HCT116 (cell line): ENCODE results near the gene CTSL.

Source experiments
- CTCF ChIP-seq, 3 experiments: fragments of 200-600 bp in 1 of 3; sonication (generic) in 1 of 3; IDR thresholded peaks in 2 of 3; conservative IDR thresholded peaks in 1 of 3; 2 replicates each; pipeline ENCODE4 v1.5.1; 2012 to 2017; ENCODE audit warnings: low read depth in 2 of 3, low read length in 2 of 3, antibody characterized with exemption in 1 of 3, borderline replicate concordance in 1 of 3, control low read depth in 1 of 3, mild to moderate bottlenecking in 1 of 3, mixed read lengths in 1 of 3, mixed run types in 1 of 3, moderate library complexity in 1 of 3; ENCODE audit not compliant: insufficient read depth in 1 of 3
- EZH2 ChIP-seq: fragments of 200-600 bp; sonication (generic); IDR thresholded peaks from 2 replicates; pipeline ENCODE4 v1.6.1; 2017; ENCODE audit warnings: antibody characterized with exemption, mixed run types
- RAD21 ChIP-seq: IDR thresholded peaks from 2 replicates; pipeline ENCODE4 v1.6.1; 2012; ENCODE audit warnings: low read depth, mild to moderate bottlenecking
- SIN3A ChIP-seq: IDR thresholded peaks from 2 replicates; pipeline ENCODE4 v1.6.1; 2012; ENCODE audit warnings: low read depth
- ZBTB33 ChIP-seq: IDR thresholded peaks from 2 replicates; pipeline ENCODE4 v1.6.1; 2011; ENCODE audit warnings: mild to moderate bottlenecking, low read length, moderate library complexity; ENCODE audit not compliant: insufficient replicate concordance; ENCODE audit errors: extremely low read depth

GRCh38 chr9:87733273-87734052, 7.5 kb downstream of the CTSL start:
- TF ChIP-seq RAD21, result no peak
- TF ChIP-seq EZH2, result no peak
- TF ChIP-seq CTCF (IDR thresholded peaks at IDR 0.05 in 2 of 3, conservative IDR thresholded peaks at IDR 0.05 in 1 of 3; ENCODE audit: borderline replicate concordance in 1 of 3, insufficient read depth in 1 of 3, low read depth in 2 of 3, low read length in 2 of 3), result no peak
- TF ChIP-seq SIN3A, result no peak
- no peak for TF ChIP-seq ZBTB33
